IPS DF 19.7 (cell line): ENCODE results near the gene SST.

Source experiments
- DNase-seq: peaks from one replicate; pipeline ENCODE4 v3.0.0-alpha.2; 2013; ENCODE audit warnings: low read depth, low spot score

Gene SST

GRCh38 chr3:187669675-187670504, at the start of gene SST:
SST (minus strand) TSS chr3:187670394; CDS start chr3:187670291, 103 bp downstream.
- peak; percentile 75 for DNase-seq

- no peak for DNase-seq
Measured at GRCh38 chr3:187719628-187720336, 49.6 kb upstream of the SST start.

- DNase-seq = no peak
Measured at GRCh38 chr3:187718802-187719201, 48.6 kb upstream of the SST start.

GRCh38 chr3:187717572-187717971, 47.4 kb upstream of the SST start:
- DNase-seq = no peak

- DNase-seq = no peak
Measured at GRCh38 chr3:187714404-187714979, 44.3 kb upstream of the SST start.

- no peak for DNase-seq
Measured at GRCh38 chr3:187713504-187713903, 43.3 kb upstream of the SST start.

GRCh38 chr3:187709155-187709554, 39.0 kb upstream of the SST start:
- DNase-seq = no peak

GRCh38 chr3:187708696-187709095, 38.5 kb upstream of the SST start:
- DNase-seq = no peak

- no peak for DNase-seq
Measured at GRCh38 chr3:187706971-187707370, 36.8 kb upstream of the SST start.

GRCh38 chr3:187705164-187705563, 35.0 kb upstream of the SST start:
- DNase-seq = no peak

GRCh38 chr3:187702507-187703033, 32.4 kb upstream of the SST start, which contains the start of gene RTP2:
RTP2 (minus strand) TSS chr3:187702557; CDS start chr3:187702128, 429 bp downstream.
- DNase-seq = no peak

GRCh38 chr3:187700249-187700648, 30.1 kb upstream of the SST start:
- no peak for DNase-seq

GRCh38 chr3:187698499-187699399, 28.6 kb upstream of the SST start:
- DNase-seq = no peak

GRCh38 chr3:187696021-187696420, 25.8 kb upstream of the SST start:
- DNase-seq = no peak

- DNase-seq = no peak
Measured at GRCh38 chr3:187695449-187695848, 25.3 kb upstream of the SST start.

- no peak for DNase-seq
Measured at GRCh38 chr3:187694801-187695200, 24.6 kb upstream of the SST start.

- no peak for DNase-seq
Measured at GRCh38 chr3:187693431-187693830, 23.2 kb upstream of the SST start.

- no peak for DNase-seq
Measured at GRCh38 chr3:187689984-187690383, 19.8 kb upstream of the SST start.

- no peak for DNase-seq
Measured at GRCh38 chr3:187686621-187687273, 16.6 kb upstream of the SST start.

GRCh38 chr3:187685948-187686347, 15.8 kb upstream of the SST start:
- no peak for DNase-seq

- DNase-seq = no peak
Measured at GRCh38 chr3:187684880-187685279, 14.7 kb upstream of the SST start.
